GM18526 (cell line): ENCODE data around the gene SLC9A9.

ENCODE experiments used
- POLR2A ChIP-seq: IDR thresholded peaks from 3 replicates; pipeline ENCODE4 v1.6.1; 2011; ENCODE audit not compliant: insufficient read length; ENCODE audit errors: extremely low read depth

SLC9A9 gene

GRCh38 chr3:143439817-143440216 lies 408.5 kb downstream of the SLC9A9 start:
- TF ChIP-seq POLR2A: no peak

- no peak for TF ChIP-seq POLR2A
Observed at GRCh38 chr3:143437405-143437804, 410.9 kb downstream of the SLC9A9 start.

DNA sequence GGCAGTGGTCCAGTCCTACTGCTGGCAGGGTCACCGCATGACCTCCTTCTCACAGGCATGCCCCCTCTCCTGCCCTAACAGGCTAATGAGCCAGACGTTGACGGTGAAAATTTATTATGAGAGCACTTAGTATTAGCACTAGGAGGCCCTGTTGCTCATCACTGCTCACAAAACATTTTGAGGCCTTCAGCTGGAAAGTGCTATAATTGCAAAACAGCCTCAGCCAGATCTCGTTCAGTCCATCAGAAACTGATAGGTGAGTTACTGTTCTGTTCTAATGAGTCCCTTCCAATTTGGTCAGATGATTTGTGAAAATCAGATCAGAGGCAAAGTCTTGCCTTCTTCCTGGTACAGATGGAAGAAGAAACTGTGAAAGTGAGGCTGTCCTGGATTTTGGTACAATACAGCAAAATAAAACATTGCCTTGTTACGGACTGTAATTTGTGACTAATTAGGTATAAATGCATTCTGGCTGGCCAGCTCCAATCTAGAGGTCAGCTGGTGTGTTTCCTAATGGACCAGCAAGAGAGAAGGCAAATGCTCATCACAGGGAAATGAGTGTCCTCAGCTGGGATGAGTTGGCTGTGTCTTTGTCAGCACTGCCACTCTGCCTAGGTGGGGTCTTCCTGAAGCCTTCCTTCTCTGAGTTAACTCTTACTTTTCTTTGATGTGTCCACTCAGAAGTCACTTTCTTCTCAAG lies 411.9 kb downstream of the SLC9A9 start:
- TF ChIP-seq POLR2A: no peak

GRCh38 chr3:143433787-143434378 lies 414.4 kb downstream of the SLC9A9 start:
- TF ChIP-seq POLR2A: no peak

DNA sequence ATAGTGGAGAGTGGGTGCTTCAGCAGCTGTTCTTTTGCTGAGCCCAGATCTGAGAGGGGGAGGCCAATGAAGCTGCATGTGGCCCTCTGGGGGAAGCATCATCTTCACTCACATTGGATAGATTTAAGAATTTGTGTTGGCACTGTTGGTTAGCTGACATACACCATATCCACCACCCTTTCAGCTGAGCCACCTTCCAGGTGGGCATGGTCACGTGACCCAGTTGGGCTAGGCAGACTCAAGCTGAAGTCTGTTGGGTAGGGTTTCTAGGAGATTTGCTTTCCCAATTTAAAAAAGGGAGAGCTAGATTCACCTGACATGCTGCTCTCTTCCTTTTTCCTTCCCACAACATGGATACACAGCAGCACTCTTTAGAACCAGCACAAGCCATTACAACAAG lies 417.7 kb downstream of the SLC9A9 start:
- TF ChIP-seq POLR2A: no peak

DNA sequence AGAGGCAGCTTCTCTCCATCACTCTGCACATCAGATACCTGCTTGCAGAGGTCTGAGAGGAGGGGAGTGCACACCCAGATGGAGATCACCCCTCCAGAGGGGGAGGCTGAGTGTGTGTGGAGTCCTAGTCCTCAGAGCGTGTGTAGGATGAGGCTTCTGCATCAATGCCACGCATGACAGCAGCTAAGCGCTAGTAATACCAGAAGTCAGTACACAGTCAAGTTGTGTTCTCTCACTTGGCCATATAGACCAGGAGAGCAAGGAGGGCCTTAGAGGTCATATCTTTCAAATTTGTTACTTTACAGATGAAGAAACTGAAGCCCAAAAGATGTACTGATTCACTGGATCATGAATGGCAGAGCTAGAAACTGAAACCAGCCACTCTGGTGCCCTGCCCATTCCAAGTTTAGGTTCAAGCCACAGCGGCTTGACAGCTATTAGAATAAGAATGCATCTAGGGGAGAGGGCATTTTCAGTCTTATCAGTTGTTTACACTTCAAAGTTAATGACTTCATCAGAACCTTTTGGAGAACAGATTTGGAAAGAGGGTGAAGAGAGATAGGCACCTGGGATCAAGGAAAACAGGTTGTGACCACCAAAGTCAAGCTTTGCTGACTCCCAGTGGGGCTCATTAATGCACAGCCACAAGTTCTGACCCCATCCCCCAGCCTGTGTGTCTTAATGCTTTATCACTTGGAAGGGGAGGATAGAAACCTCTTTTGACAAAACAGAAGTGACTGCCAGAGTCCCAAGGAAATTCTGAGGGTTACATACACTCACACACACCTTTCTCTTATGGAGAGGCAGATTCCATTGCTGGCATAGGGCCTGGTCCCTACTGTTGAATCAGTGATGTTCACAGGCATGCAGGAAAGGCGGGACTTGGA lies 418.4 kb downstream of the SLC9A9 start:
- TF ChIP-seq POLR2A: no peak

GRCh38 chr3:143428294-143428693 lies 420.0 kb downstream of the SLC9A9 start:
- no peak for TF ChIP-seq POLR2A

DNA sequence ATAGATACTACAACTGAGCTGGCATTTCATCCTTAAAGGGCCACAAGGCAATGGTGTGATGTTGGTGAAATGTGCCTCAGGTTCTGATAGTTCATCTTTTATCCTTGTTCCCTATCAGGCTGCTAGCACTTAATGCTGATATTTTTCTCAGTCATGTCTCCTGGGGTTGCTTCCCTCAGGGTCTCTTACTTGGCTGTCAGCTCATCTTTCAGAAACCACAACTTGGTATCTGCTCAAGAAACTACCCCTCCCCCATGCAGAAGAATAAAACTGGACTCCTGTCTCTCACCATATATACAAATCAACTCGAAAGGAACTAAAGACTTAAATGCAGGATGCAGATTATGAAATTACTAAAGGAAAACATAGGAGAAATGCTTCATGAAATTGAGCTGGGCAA lies 420.6 kb downstream of the SLC9A9 start:
- no peak for TF ChIP-seq POLR2A

GRCh38 chr3:143424874-143425273 lies 423.4 kb downstream of the SLC9A9 start:
- TF ChIP-seq POLR2A: no peak

GRCh38 chr3:143421556-143421955 lies 426.7 kb downstream of the SLC9A9 start:
- TF ChIP-seq POLR2A: no peak

DNA sequence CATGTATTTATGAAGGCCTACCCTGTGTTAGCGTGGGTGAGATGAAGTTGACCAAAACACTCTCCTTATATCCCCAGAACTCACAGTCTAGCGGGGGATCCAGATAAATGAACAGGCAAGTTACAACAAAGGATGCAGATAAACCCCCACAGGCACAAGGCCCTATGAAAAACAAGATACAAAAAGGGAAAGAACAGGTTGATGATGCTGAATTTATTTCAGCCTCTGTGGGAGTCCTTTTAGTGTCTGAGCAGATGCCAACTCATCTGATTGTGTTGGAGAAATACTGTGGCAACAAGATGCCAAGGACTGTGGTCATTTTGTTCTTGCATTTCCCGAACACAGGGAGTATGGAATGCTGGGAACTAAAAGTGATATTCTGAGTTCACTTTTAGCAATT lies 428.7 kb downstream of the SLC9A9 start:
- TF ChIP-seq POLR2A: no peak

DNA sequence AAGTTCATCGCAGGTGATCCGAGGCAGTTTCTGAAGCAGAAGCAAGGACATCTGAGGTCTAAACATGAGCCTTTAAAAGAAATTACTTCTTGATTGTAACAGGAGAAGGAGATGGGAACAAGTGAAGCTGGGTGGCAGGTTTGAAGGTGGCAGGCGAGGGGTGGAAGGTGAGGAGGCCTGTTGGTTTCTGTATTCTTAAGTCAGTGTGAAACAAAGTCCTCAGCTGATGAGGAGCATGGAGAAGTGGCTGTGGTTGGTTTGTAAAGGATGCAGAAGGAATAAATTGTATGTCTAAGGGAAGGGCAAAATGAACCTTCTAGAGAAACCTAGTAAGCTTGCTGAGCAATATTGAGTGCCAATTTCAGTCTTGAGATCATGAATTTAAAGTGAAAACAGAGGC lies 429.9 kb downstream of the SLC9A9 start:
- TF ChIP-seq POLR2A: no peak

DNA sequence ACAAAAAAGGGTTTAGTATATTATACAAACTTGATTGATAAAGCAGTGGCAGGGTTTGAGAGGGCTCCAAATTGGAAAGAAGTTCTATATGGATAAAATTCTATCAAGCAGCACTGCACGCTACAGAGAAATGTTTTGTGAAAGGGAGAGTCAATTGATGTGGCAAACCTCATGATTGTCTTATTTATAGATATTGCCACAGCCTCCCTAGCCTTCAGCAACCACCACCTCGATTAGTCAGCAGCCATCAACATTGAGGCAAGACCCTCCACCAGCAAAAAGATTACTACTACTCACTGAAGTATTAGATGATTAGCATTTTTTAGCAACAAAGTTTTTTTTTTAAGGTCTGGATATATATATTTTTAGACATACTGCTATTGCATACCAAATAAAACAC lies 432.0 kb downstream of the SLC9A9 start:
- no peak for TF ChIP-seq POLR2A

DNA sequence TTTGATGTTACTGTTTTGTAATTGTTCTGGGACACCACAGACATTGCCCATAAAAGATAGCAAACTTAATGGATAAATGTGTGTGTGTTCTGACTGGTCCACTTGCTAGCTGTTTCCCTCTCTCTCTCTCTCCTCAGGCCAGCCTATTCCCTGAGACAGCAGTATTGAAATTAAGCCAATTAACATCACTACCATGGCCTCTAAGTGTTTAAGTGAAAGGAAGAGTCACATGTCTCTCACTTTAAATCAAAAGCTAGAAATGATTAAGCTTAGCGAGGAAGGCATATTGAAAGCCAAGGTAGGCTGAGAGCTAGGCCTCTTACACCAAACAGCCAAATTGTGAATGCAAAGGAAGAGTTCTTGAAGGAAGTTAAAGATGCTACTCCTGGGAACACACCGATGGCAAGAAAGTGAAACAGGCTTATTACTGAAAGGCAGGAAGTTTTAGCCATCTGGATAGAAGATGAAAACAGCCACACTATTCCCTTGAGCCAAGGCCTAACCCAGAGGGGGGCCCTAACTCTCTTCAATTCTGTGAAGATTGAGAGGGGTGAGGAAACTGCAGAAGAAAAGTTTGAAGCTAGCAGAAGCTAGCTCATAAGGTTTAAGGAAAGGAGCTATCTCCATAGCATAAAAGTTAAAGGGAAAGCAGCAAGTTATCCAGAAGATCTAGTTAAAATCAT lies 433.6 kb downstream of the SLC9A9 start:
- TF ChIP-seq POLR2A: no peak

- TF ChIP-seq POLR2A: no peak
Observed at GRCh38 chr3:143413372-143413771, 434.9 kb downstream of the SLC9A9 start.
